ENCODE measurements around the gene SERPINI1. TPM values are rescaled to one million over a fixed set of nuclear protein-coding genes. Genes with fewer than 3 reads are reported as not detected.

SERPINI1 gene
- total and polyA plus RNA-seq, 12 donors, result 3.2 to 20.7 (median 9.9) TPM

DNA sequence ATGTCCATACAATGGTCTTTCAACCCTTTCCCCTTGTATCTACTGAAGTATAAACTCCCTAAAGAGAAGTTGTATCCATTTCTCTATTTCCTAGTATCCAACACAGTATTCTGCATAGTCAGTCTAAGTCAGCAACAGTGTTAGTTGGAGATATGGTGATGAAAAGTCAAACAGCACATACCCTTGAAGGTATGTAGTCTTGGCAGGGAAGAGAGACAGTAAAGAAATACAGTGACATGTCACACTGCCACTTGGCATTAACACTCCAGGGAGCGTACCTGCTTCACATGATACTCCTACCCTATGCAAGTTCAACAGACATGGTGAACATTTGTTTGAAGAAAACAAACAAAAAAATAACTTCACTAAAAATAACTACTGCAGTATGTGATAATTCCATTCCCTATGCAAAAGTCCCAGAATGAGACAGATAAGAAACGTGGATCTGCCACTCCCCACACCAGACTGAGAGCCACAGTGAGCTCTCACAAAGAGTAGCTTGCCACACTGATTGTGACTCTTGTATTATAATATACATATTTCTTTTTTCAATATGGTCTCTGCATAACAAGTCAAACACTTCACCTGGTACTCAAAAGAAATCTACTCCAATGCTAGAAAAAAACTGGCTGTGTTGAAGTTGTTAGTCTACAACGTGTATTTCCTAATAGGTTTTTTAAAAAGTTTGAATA is 6.7 kb upstream of the SERPINI1 start:
- Histone ChIP-seq H3K4me3 (no peak overlapping the region), H3K27ac (peak overlapping the region in 1 of 5 donors; percentile 8), H3K9me3 (replicated peaks in 1 of 3) (no peaks in the 10 kb centered on the region), H3K4me1 (replicated peaks in 1 of 2) (peaks cover 12 to 43% of the 10 kb centered on the region in 2 donors), H3K36me3 (replicated peaks in 1 of 2) (no peaks in the 10 kb centered on the region), H3K27me3 (no peaks in the 10 kb centered on the region)
- DNase-seq, result no peak
- intact Hi-C loops (cut with DNase I), result no loop called here
- no peak for TF ChIP-seq CTCF (IDR thresholded peaks at IDR 0.05)
- TF ChIP-seq POLR2A (IDR thresholded peaks at IDR 0.05), result no peak
- WGBS, 4 donors, result 59 to 68% (median 64%) methylated on average over 3 of the region's 3 CpGs

- no peak for DNase-seq
- no peak overlapping the region for H3K4me3 ChIP-seq
- WGBS, 4 donors, result 91 to 98% (median 92%) methylated on average over 2 of the region's 2 CpGs
- no peaks in the 10 kb centered on the region for H3K36me3 ChIP-seq (replicated peaks in 1 of 2)
- no peaks in the 10 kb centered on the region for H3K9me3 ChIP-seq (replicated peaks in 1 of 3)
- intact Hi-C loops (cut with DNase I), result no loop called here
- H3K4me1 ChIP-seq (replicated peaks in 1 of 2), result peaks cover 12 to 45% of the 10 kb centered on the region in 2 donors
- TF ChIP-seq POLR2A (IDR thresholded peaks at IDR 0.05) (no peak), CTCF (IDR thresholded peaks at IDR 0.05) (no peak)
- no peaks in the 10 kb centered on the region for H3K27me3 ChIP-seq
- H3K27ac ChIP-seq, result no peak overlapping the region
These were observed 5.9 kb upstream of the SERPINI1 start for GRCh38 chr3:167729591-167729990.

- Histone ChIP-seq H3K27me3 (no peaks in the 10 kb centered on the region), H3K27ac (no peak overlapping the region), H3K9me3 (replicated peaks in 1 of 3) (no peaks in the 10 kb centered on the region), H3K36me3 (replicated peaks in 1 of 2) (no peaks in the 10 kb centered on the region), H3K4me3 (no peak overlapping the region), H3K4me1 (replicated peaks in 1 of 2) (peaks cover 12 to 52% of the 10 kb centered on the region in 2 donors)
- no peak for DNase-seq
- TF ChIP-seq CTCF (IDR thresholded peaks at IDR 0.05) (no peak), POLR2A (IDR thresholded peaks at IDR 0.05) (no peak)
- intact Hi-C loops (cut with DNase I), result no loop called here
- 88 to 98% (median 97%) methylated on average over 2 of the region's 2 CpGs for WGBS, 4 donors
These were observed 4.1 kb upstream of the SERPINI1 start for GRCh38 chr3:167731393-167731792.

- intact Hi-C loops (cut with DNase I), result no loop called here
- no peaks in the 10 kb centered on the region for H3K9me3 ChIP-seq (replicated peaks in 1 of 3)
- H3K36me3 ChIP-seq (replicated peaks in 1 of 2), result no peaks in the 10 kb centered on the region
- TF ChIP-seq POLR2A (IDR thresholded peaks at IDR 0.05) (no peak), CTCF (IDR thresholded peaks at IDR 0.05) (no peak)
- H3K27ac ChIP-seq, result no peak overlapping the region
- no peaks in the 10 kb centered on the region for H3K27me3 ChIP-seq
- peaks cover 12 to 49% of the 10 kb centered on the region in 2 donors for H3K4me1 ChIP-seq (replicated peaks in 1 of 2)
- no peak overlapping the region for H3K4me3 ChIP-seq
- WGBS, 4 donors, result 60 to 82% (median 79%) methylated on average over 7 of the region's 7 CpGs
- no peak for DNase-seq
These were observed 3.0 kb upstream of the SERPINI1 start for GRCh38 chr3:167732313-167733065.
